ENCODE results near the gene CHFR. TPM values are rescaled to one million over a fixed set of nuclear protein-coding genes. Genes with fewer than 3 reads are reported as not detected.
"Not testable (repeated sequence)": the region's sequence is repeated elsewhere in the genome, so short reads cannot be mapped to it uniquely, and the experiment has no call there.

CHFR gene
- total and polyA plus RNA-seq, 2 of the 4 experiments (the other 2 are of a cell fraction) = 13.4 to 35.3 TPM

GRCh38 chr12:132855211-132855610, 32.2 kb downstream of the CHFR start:
- WGBS, 2 experiments (ENCODE audit: extremely low coverage in 2 of 2, insufficient read length in 1 of 2) = no CpG with 5 or more reads among the region's 14 CpGs
- H3K9ac ChIP-seq (ENCODE audit: low read depth, low read length); ATAC-seq (ENCODE audit: low read depth); BruUV-seq (replicated peaks); DNase-seq; H3K4ac ChIP-seq (ENCODE audit: low read depth, low read length); H2AK5ac ChIP-seq (ENCODE audit: low read depth, low read length); H2BK120ac ChIP-seq (ENCODE audit: low read depth, low read length); H3K9me1 ChIP-seq (ENCODE audit: insufficient read depth, low read length); POLR2A ChIA-PET (ENCODE audit: unreplicated experiment); H3K14ac ChIP-seq (replicated peaks; ENCODE audit: low read depth, low read length); H4K8ac ChIP-seq (ENCODE audit: low read depth in 2 of 2, low read length in 2 of 2); H3K4me1 ChIP-seq (ENCODE audit: control insufficient read depth, insufficient read depth, low read length); H2AK9ac ChIP-seq (replicated peaks; ENCODE audit: low read depth, low read length, poor library complexity); H3K27ac ChIP-seq (ENCODE audit: insufficient read depth, low read length); H2BK5ac ChIP-seq (ENCODE audit: low read depth, low read length, poor library complexity, severe bottlenecking); CTCF ChIA-PET; dilution Hi-C loops (cut with HindIII; ENCODE audit: low sequenced_read_pairs, unreplicated experiment); H3K27me3 ChIP-seq (ENCODE audit: control insufficient read depth, insufficient read depth, low read length); H2AFZ ChIP-seq (replicated peaks; ENCODE audit: low read length, poor library complexity); intact Hi-C loops (cut with micrococcal nuclease); H3K4me2 ChIP-seq (ENCODE audit: low read depth, low read length); H3K23ac ChIP-seq (ENCODE audit: low read depth, low read length); H3K18ac ChIP-seq (ENCODE audit: low read depth, low read length); H3K79me1 ChIP-seq (ENCODE audit: low read depth in 1 of 2, low read length in 2 of 2); H2BK20ac ChIP-seq (ENCODE audit: low read depth, low read length); H3K56ac ChIP-seq (ENCODE audit: extremely low read depth, insufficient read depth, low read length); H4K20me1 ChIP-seq (ENCODE audit: insufficient read depth, low read length); H2BK15ac ChIP-seq (ENCODE audit: low read depth, low read length); H3K4me3 ChIP-seq (ENCODE audit: insufficient read depth, low read depth, low read length); in situ Hi-C loops (cut with MboI; ENCODE audit: low sequenced_read_pairs); H4K91ac ChIP-seq (ENCODE audit: insufficient read depth, low read depth, low read length); H4K5ac ChIP-seq (ENCODE audit: low read depth, low read length); H3K9me3 ChIP-seq (ENCODE audit: control insufficient read depth, insufficient read depth, low read length): not testable (repeated sequence)
- peaks cover 69% of the 10 kb centered on the region for H3K36me3 ChIP-seq (ENCODE audit: control insufficient read depth, insufficient read depth, low read length)
